ENCODE measurements around the gene ADGRL1. TPM values are rescaled to one million over a fixed set of nuclear protein-coding genes. Genes with fewer than 3 reads are reported as not detected.
"Not testable (repeated sequence)": the region's sequence is repeated elsewhere in the genome, so short reads cannot be mapped to it uniquely, and the experiment has no call there.

ADGRL1 gene
- total and polyA plus RNA-seq, 2 donors (not counting 3 experiments of a cell fraction or from before 2014, with no cell fraction given): 7.3 to 8.3 TPM

GRCh38 chr19:14228446-14229071, 22.6 kb upstream of the ADGRL1 start:
- H3K27me3 ChIP-seq (ENCODE audit: control insufficient read depth in 2 of 2, insufficient read depth in 2 of 2, low read length in 2 of 2); H3K36me3 ChIP-seq (ENCODE audit: control insufficient read depth in 2 of 2, extremely low read depth in 1 of 2, insufficient read depth in 2 of 2, low read length in 2 of 2); H3K27ac ChIP-seq (ENCODE audit: insufficient read depth, low read depth, low read length); H3K4me3 ChIP-seq (replicated peaks in 1 of 3; ENCODE audit: insufficient read depth in 1 of 3, low read depth in 1 of 3, low read length in 3 of 3); intact Hi-C loops (cut with micrococcal nuclease); H2AFZ ChIP-seq (ENCODE audit: low read depth, low read length); dilution Hi-C loops (cut with MboI; ENCODE audit: extremely low pct_ligation_motif_present, low sequenced_read_pairs); H3K4me1 ChIP-seq (ENCODE audit: control insufficient read depth, extremely low read depth, insufficient read depth, low read length); H3K79me2 ChIP-seq (ENCODE audit: control insufficient read depth, insufficient read depth, low read length); H3K9ac ChIP-seq (replicated peaks; ENCODE audit: extremely low read depth, insufficient read depth, low read length); DNase-seq (ENCODE audit: low read depth, low spot score); BruUV-seq (replicated peaks); H3K9me3 ChIP-seq (replicated peaks; ENCODE audit: control insufficient read depth, insufficient read depth, low read length); H4K20me1 ChIP-seq (replicated peaks; ENCODE audit: control insufficient read depth, extremely low read depth, insufficient read depth, low read length); H3K9me1 ChIP-seq (replicated peaks; ENCODE audit: control insufficient read depth, extremely low read depth, insufficient read depth, low read length); H3K4me2 ChIP-seq (ENCODE audit: insufficient read depth, low read length): not testable (repeated sequence)
- ChIA-PET POLR2A (interaction anchor here (0.6 kb wide), 1 partner anchor 134 kb away, joined by 5 read pairs; no protein-coding TSS in a partner anchor), CTCF (interaction anchor here (1.1 kb wide), 1 partner anchor 11 kb away, joined by 3 read pairs; no protein-coding TSS in a partner anchor)
- peak; percentile 60 for FAIRE-seq

- H3K79me2 ChIP-seq (ENCODE audit: control insufficient read depth, insufficient read depth, low read length); H3K4me3 ChIP-seq (replicated peaks in 1 of 3; ENCODE audit: insufficient read depth in 1 of 3, low read depth in 1 of 3, low read length in 3 of 3); BruUV-seq (replicated peaks); H2AFZ ChIP-seq (ENCODE audit: low read depth, low read length); H3K9me3 ChIP-seq (replicated peaks; ENCODE audit: control insufficient read depth, insufficient read depth, low read length); H3K4me2 ChIP-seq (ENCODE audit: insufficient read depth, low read length); H4K20me1 ChIP-seq (replicated peaks; ENCODE audit: control insufficient read depth, extremely low read depth, insufficient read depth, low read length); H3K36me3 ChIP-seq (ENCODE audit: control insufficient read depth in 2 of 2, extremely low read depth in 1 of 2, insufficient read depth in 2 of 2, low read length in 2 of 2); H3K4me1 ChIP-seq (ENCODE audit: control insufficient read depth, extremely low read depth, insufficient read depth, low read length); DNase-seq (ENCODE audit: low read depth, low spot score); H3K27ac ChIP-seq (ENCODE audit: insufficient read depth, low read depth, low read length); H3K27me3 ChIP-seq (ENCODE audit: control insufficient read depth in 2 of 2, insufficient read depth in 2 of 2, low read length in 2 of 2); intact Hi-C loops (cut with micrococcal nuclease); FAIRE-seq; H3K9ac ChIP-seq (replicated peaks; ENCODE audit: extremely low read depth, insufficient read depth, low read length); POLR2A ChIA-PET; dilution Hi-C loops (cut with MboI; ENCODE audit: extremely low pct_ligation_motif_present, low sequenced_read_pairs); H3K9me1 ChIP-seq (replicated peaks; ENCODE audit: control insufficient read depth, extremely low read depth, insufficient read depth, low read length): not testable (repeated sequence)
- CTCF ChIA-PET: interaction anchor here (1.2 kb wide), 1 partner anchor 62 kb away, joined by 3 read pairs; no protein-coding TSS in a partner anchor
These were observed 20.5 kb upstream of the ADGRL1 start for GRCh38 chr19:14226498-14226897.
